ENCODE measurements around the gene FUT7.
A peak's percentile ranks its signal among the peaks of the same experiment; 100 is the strongest.

Gene FUT7

DNA sequence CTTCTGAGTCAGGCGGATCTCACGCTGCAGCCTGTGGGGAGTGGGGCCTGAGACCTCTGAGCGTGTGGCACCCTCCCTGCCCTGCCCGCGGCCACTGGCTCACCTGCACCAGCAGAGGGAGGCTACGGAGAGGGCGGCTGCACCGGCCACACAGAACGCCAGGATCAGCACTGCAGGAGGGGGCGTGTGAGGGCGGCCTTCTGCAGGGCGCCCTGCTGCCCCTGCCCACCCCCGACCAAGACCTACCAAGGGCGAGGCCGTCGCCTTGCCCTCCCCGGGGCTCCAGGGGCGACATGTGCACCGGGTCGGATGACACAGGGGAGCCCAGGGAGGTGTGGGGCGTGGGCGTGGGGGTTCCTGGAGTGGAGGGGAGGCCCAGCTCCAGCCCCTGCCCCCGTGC is 8.7 kb upstream of the FUT7 start:
- Histone ChIP-seq H3K27ac (peak overlapping the region in 1 of 2 donors; percentile 36), H3K4me3 (no peak overlapping the region)
- DNase-seq (ENCODE audit: low spot score) = no peak
- TF ChIP-seq, protein P1, sequence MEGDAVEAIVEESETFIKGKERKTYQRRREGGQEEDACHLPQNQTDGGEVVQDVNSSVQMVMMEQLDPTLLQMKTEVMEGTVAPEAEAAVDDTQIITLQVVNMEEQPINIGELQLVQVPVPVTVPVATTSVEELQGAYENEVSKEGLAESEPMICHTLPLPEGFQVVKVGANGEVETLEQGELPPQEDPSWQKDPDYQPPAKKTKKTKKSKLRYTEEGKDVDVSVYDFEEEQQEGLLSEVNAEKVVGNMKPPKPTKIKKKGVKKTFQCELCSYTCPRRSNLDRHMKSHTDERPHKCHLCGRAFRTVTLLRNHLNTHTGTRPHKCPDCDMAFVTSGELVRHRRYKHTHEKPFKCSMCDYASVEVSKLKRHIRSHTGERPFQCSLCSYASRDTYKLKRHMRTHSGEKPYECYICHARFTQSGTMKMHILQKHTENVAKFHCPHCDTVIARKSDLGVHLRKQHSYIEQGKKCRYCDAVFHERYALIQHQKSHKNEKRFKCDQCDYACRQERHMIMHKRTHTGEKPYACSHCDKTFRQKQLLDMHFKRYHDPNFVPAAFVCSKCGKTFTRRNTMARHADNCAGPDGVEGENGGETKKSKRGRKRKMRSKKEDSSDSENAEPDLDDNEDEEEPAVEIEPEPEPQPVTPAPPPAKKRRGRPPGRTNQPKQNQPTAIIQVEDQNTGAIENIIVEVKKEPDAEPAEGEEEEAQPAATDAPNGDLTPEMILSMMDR (IDR thresholded peaks at IDR 0.05) = no peak

- no peak overlapping the region for H3K27ac ChIP-seq
- DNase-seq (ENCODE audit: low spot score) = no peak
- TF ChIP-seq, protein P1 (IDR thresholded peaks at IDR 0.05) = no peak
- no peak overlapping the region for H3K4me3 ChIP-seq
Measured at GRCh38 chr9:137039611-137040366, 7.9 kb upstream of the FUT7 start.

GRCh38 chr9:137038916-137039315 is 7.0 kb upstream of the FUT7 start:
- H3K27ac ChIP-seq = no peak overlapping the region
- no peak for DNase-seq (ENCODE audit: low spot score)
- TF ChIP-seq, protein P1 (IDR thresholded peaks at IDR 0.05) = no peak
- no peak overlapping the region for H3K4me3 ChIP-seq

GRCh38 chr9:137037483-137037882 is 5.6 kb upstream of the FUT7 start:
- no peak overlapping the region for H3K27ac ChIP-seq
- no peak overlapping the region for H3K4me3 ChIP-seq
- no peak for DNase-seq (ENCODE audit: low spot score)
- TF ChIP-seq, protein P1 (IDR thresholded peaks at IDR 0.05) = no peak

GRCh38 chr9:137037035-137037434 is 5.1 kb upstream of the FUT7 start:
- Histone ChIP-seq H3K4me3 (no peak overlapping the region), H3K27ac (no peak overlapping the region)
- DNase-seq (ENCODE audit: low spot score) = no peak
- TF ChIP-seq, protein P1 (IDR thresholded peaks at IDR 0.05) = no peak

DNA sequence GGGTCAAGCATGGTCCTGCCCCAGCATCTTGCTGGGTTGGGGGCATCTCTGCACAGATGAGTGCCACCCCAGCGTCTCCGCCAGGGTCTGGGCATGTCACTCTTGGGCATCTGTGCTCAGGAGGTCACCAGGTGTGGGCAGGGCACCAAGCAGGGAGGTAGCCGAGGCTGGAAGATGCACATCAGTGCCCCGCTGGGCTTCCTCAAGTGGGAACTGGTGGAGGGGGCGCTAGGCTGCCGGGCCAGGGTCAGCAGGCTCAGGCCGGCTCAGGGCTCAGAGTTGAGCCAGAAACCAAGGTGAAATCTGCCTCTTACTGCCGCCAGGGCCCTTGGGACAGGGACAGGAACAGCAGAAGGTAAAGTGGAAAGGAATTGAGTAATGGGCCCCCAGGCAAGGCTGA is 4.0 kb upstream of the FUT7 start:
- TF ChIP-seq, protein P1 (IDR thresholded peaks at IDR 0.05) = no peak
- no peak for DNase-seq (ENCODE audit: low spot score)
- H3K4me3 ChIP-seq = no peak overlapping the region
- no peak overlapping the region for H3K27ac ChIP-seq

- no peak for DNase-seq (ENCODE audit: low spot score)
- TF ChIP-seq, protein P1 (IDR thresholded peaks at IDR 0.05) = no peak
- Histone ChIP-seq H3K4me3 (no peak overlapping the region), H3K27ac (no peak overlapping the region)
Measured at GRCh38 chr9:137035507-137035834, 3.6 kb upstream of the FUT7 start.
